ENCODE results near the gene POC1B.

Gene POC1B

GRCh38 chr12:89525824-89526770, at the start of gene POC1B:
POC1B (minus strand) TSS chr12:89526047; CDS start chr12:89525895, 152 bp downstream.
- peak; percentile 94 for DNase-seq

- no peak for DNase-seq
Observed at GRCh38 chr12:89575374-89575773, 49.5 kb upstream of the POC1B start.

- no peak for DNase-seq
Observed at GRCh38 chr12:89574736-89575208, 48.9 kb upstream of the POC1B start.

DNA sequence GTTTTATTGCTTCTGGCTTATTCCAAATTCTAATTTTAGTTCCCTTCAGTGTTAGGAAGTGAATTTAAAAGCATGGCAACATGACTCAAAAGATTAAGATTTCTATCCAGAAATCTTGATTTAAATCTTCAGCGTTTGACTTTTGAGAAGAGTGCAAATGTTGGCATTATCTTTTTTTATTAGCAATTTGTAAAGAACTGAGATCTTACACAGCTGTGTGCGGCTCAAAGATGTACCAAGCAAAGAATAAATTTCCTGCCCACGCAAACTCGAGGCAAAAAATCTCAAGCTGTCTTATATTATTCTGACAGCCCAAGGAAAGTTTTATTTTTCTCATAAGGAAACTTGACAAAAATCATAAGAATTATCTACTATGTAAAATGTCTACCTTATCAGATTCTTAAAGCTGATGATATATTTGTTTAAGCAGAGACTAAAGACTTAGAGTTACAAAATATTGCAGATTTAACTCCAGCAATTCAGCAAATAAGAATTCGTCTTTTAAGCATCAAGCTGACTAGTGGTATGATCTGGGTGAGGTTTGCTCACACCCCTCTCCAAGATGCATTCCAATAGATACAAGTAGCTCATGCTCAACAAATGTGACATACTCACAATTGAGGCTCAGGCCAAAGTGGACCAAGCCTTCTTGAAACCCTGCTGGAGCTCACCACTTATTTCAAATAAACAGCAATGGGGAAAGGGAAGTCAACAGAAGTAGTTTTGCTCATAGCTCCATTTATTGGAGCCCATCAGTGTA, 47.4 kb upstream of the POC1B start:
- DNase-seq, result no peak

- DNase-seq, result no peak
Observed at GRCh38 chr12:89571491-89572195, 45.8 kb upstream of the POC1B start.

DNA sequence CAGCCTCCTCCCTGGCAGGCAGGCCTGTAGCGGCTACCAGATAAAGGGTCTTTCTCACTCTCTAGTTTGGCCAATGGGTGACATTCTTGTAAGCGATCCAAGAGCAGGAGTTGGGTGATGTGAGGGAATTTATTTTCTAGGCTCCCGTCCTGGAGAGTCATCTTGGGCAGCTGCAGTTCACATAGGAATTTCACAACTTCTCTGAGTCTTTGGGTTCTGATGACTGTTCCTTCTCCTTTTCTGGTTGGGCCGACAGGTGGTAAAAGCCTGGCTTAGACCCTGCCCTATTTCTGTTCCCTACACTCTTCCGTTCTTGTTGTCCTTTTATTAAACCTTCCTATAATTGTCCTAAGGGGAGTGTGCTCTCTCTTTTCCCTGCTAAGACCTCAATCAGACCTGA, 42.6 kb upstream of the POC1B start:
- no peak for DNase-seq

GRCh38 chr12:89567691-89568239, 41.9 kb upstream of the POC1B start:
- no peak for DNase-seq

DNA sequence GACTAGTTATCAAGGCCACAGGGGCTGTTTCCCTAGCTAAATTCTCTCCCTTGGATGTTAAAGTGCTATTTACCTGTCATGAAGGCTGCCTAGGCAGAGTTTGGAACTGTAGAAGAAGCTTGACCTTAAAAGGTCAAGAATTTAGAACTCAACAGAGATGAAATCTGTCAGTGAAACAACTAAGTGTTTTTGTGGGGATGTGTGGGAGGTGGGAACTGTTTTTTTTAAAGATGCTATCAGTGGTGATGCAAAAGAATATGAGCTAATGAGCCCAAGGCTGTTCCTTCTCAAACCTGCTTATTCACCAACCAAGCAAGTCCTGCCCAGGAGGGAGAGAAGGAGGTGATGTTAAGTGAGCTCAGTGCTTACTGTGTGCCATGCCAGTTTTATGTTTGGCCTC, 40.8 kb upstream of the POC1B start:
- DNase-seq, result no peak

DNA sequence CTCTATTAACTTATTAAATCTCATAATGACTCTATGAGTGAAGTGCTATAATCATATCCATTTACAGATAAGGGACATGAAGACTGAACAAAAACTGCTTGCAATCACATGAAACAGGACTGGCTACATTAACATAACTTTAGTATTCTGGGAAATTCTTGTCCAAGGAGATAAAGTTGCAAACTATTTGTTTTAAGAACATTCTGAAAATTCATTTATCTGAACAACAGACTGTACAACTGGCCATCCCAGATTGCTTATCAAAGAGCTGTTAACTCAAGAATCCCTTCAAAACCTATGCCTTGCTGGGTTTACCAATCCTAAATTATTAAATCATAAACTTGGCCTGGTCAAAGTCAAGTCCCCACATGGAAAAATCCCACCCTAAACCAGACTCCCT, 39.2 kb upstream of the POC1B start:
- no peak for DNase-seq

DNA sequence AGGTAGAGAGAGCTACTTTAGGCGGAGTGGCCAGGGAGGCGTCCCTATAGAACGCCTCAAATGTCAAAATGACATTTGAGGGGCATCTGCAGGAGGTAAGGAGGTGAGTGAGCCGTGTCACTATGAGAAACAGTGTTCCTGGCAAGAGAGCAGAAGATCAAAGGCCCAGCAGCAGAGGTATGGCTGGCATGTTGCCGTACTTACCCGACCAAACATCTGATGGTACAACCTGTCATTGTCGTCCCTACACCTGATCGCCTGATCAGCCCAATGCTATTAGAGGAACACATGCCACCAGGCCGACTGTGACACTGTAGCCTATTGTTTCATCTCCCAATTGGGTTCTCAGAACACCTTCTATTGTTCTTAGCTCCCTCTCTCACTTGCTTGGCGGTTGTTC, 33.9 kb upstream of the POC1B start:
- DNase-seq, result no peak

DNA sequence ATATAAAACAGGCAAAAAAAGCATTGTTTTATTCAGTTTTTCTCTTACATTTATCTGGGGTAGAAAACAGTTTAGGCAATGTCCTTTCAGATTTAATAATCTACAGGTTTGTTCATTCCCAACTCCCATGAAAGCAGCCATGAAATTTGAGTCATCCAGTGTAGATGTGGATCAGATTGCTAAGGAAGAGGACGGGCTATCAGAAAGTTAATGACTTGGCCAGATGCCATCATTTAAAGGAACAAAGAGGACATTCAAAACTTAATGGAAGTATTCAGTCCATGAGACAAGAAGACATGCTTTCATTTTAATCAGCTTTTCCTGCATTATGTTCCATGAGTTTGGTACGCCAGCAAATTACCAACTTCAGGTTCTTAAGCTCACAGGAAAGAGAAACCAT, 31.1 kb upstream of the POC1B start:
- peak; percentile 23 to 42 for DNase-seq

GRCh38 chr12:89552376-89552775, 26.5 kb upstream of the POC1B start:
- DNase-seq, result no peak

DNA sequence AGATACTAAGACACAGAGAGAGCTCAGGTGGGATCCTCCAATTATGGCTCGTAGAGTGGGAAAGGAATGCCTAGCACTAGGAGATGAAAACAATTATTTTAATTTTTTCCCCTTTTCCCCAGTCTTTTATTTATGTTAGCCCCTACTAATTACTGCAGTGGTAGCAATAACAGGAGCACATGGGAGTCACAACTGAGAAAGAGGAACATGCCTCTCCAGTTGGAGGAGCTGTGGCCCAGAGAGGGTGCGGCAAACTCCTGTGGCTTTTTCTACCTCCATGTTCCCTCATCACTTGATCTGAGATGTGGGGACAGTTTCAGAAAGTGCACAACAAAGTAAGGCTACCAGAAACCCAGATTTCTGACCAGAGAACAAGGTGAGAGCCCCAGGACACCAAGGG, 25.9 kb upstream of the POC1B start:
- no peak for DNase-seq

- no peak for DNase-seq
Observed at GRCh38 chr12:89547101-89547500, 21.3 kb upstream of the POC1B start.

GRCh38 chr12:89546151-89546550, 20.3 kb upstream of the POC1B start:
- no peak for DNase-seq

GRCh38 chr12:89544681-89545184, 18.9 kb upstream of the POC1B start:
- DNase-seq, result no peak

- no peak for DNase-seq
Observed at GRCh38 chr12:89544022-89544421, 18.2 kb upstream of the POC1B start.

- DNase-seq, result peak; percentile 6 to 86
Observed at GRCh38 chr12:89542912-89543592, 17.2 kb upstream of the POC1B start.

GRCh38 chr12:89542236-89542635, 16.4 kb upstream of the POC1B start:
- no peak for DNase-seq

- no peak for DNase-seq
Observed at GRCh38 chr12:89540586-89540985, 14.7 kb upstream of the POC1B start.

DNA sequence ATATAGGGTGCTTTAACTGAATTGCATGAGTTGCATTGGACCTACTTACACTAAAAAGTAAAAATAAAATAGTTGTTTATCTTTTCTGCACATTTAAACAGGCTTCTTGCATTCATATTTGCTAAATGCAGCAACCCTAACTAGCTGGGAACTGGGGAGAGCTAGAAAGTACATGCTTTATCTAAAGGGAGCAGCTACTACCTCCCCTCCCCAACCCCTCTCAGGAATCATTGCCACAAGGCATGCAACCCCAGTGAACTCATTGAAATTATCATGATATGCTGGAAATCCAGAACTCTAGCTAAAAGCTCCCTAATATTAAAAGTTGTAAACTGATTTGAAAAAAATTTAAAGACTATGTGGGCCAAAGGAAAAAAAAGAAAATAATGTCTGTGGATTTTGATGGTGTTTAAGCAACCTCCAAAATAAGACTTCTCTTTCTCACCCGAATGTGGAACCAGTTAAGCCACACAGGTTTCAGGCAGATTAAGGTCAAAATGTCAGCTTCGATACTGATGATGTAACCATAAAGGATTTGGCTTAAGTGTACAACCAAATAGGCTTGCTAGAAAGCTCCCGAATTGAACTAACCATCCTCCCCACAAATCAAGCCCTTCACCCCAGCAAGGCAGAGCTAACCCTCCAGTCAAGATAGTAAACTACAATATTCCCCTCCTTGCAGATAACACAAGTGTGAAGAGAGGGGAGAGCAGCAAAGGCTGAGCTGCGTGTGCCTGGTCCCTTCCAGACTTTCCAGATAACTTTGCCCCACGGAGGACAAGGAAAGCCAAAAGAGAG, 13.8 kb upstream of the POC1B start:
- no peak for DNase-seq
